GM12801 (cell line): ENCODE results near the gene TIGD3.

Experiments used
- CTCF ChIP-seq: IDR thresholded peaks from one replicate; pipeline ENCODE4 v1.5.1; 2011; ENCODE audit warnings: control low read depth; ENCODE audit not compliant: insufficient read length; ENCODE audit errors: extremely low read depth

Gene TIGD3

GRCh38 chr11:65357856-65358356 lies 3.4 kb downstream of the TIGD3 start:
- no peak for TF ChIP-seq CTCF

- no peak for TF ChIP-seq CTCF
These were observed 7.9 kb downstream of the TIGD3 start for GRCh38 chr11:65362320-65362931.

- no peak for TF ChIP-seq CTCF
These were observed 8.4 kb downstream of the TIGD3 start for GRCh38 chr11:65362966-65363365.

- TF ChIP-seq CTCF: no peak
These were observed 9.2 kb downstream of the TIGD3 start for GRCh38 chr11:65363770-65364169.

GRCh38 chr11:65366340-65366773 lies 11.8 kb downstream of the TIGD3 start:
- no peak for TF ChIP-seq CTCF

- TF ChIP-seq CTCF: no peak
These were observed 16.1 kb downstream of the TIGD3 start for GRCh38 chr11:65370659-65371049.

- TF ChIP-seq CTCF: no peak
These were observed 19.5 kb downstream of the TIGD3 start for GRCh38 chr11:65373839-65374580.
